IMR-90 (cell line): ENCODE measurements around the gene HIPK1. TPM values are rescaled to one million over a fixed set of nuclear protein-coding genes. Genes with fewer than 3 reads are reported as not detected.
A peak's percentile ranks its signal among the peaks of the same experiment; 100 is the strongest.

Experiments used
- ATAC-seq: fragments of 200-7000 bp; cut with Tn5 transposase; 2 replicates; pipeline ENCODE4 v1.9.1; 2020; ENCODE audit warnings: low read depth, mild to moderate bottlenecking, moderate library complexity
- BruUV-seq: library from RNA; stranded (reverse); fragments of 400-500 nt; replicated peaks from 2 replicates; lab custom pipeline; 2021; lab: Mats Ljungman, UMichigan
- CTCF ChIA-PET: fragments of 300-600 bp; formaldehyde crosslinking; extraction: SDS; loops from one replicate; lab custom pipeline; 2021; ENCODE audit warnings: antibody characterized with exemption; lab: Yijun Ruan, JAX
- POLR2A ChIA-PET: fragments of 300-600 bp; sonication (Branson Sonifier 250); formaldehyde crosslinking; loops from one replicate; lab custom pipeline; 2022; ENCODE audit warnings: antibody characterized with exemption; ENCODE audit not compliant: unreplicated experiment; lab: Charles Lee
- DNase-seq: peaks from one replicate; pipeline ENCODE4 v3.0.0; 2013
- H2AFZ ChIP-seq: replicated peaks from 2 replicates; pipeline ENCODE3; 2013; ENCODE audit warnings: low read length, mild to moderate bottlenecking; ENCODE audit not compliant: poor library complexity
- H2AK5ac ChIP-seq: 2 replicates; pipeline ENCODE4 v1.6.1; 2013; ENCODE audit warnings: low read depth, low read length, inconsistent platforms
- H2AK9ac ChIP-seq: replicated peaks from 2 replicates; pipeline ENCODE3; 2013; ENCODE audit warnings: mild to moderate bottlenecking, low read depth, low read length, moderate library complexity; ENCODE audit not compliant: poor library complexity
- H2BK120ac ChIP-seq: 2 replicates; pipeline ENCODE4 v1.6.1; 2013; ENCODE audit warnings: low read depth, low read length, inconsistent platforms
- H2BK15ac ChIP-seq: 3 replicates; pipeline ENCODE4 v1.6.1; 2013; ENCODE audit warnings: low read depth, low read length, inconsistent platforms
- H2BK20ac ChIP-seq: 2 replicates; pipeline ENCODE4 v1.6.1; 2013; ENCODE audit warnings: low read depth, mild to moderate bottlenecking, inconsistent platforms, low read length, moderate library complexity
- H2BK5ac ChIP-seq: 2 replicates; pipeline ENCODE4 v1.6.1; 2013; ENCODE audit warnings: mild to moderate bottlenecking, low read depth, low read length, inconsistent platforms; ENCODE audit not compliant: poor library complexity, severe bottlenecking
- H3K14ac ChIP-seq: replicated peaks from 2 replicates; pipeline ENCODE4 v1.6.1; 2013; ENCODE audit warnings: low read depth, low read length, inconsistent platforms
- H3K18ac ChIP-seq: 2 replicates; pipeline ENCODE4 v1.6.1; 2013; ENCODE audit warnings: low read depth, low read length, control low read depth
- H3K23ac ChIP-seq: 2 replicates; pipeline ENCODE4 v1.6.1; 2013; ENCODE audit warnings: low read depth, low read length, inconsistent platforms
- H3K27ac ChIP-seq: 2 replicates; pipeline ENCODE4 v1.5.1; 2013; ENCODE audit warnings: mild to moderate bottlenecking, control low read depth, low read length; ENCODE audit not compliant: insufficient read depth
- H3K27me3 ChIP-seq: 2 replicates; pipeline ENCODE4 v1.6.1; 2013; ENCODE audit warnings: low read length; ENCODE audit not compliant: control insufficient read depth, insufficient read depth
- H3K36me3 ChIP-seq: 2 replicates; pipeline ENCODE4 v1.6.1; 2013; ENCODE audit warnings: low read length, mixed read lengths; ENCODE audit not compliant: control insufficient read depth, insufficient read depth
- H3K4ac ChIP-seq: 2 replicates; pipeline ENCODE4 v1.6.1; 2013; ENCODE audit warnings: low read depth, low read length, inconsistent platforms
- H3K4me1 ChIP-seq: 2 replicates; pipeline ENCODE4 v1.6.1; 2013; ENCODE audit warnings: low read length, mixed read lengths; ENCODE audit not compliant: control insufficient read depth, insufficient read depth
- H3K4me2 ChIP-seq: 2 replicates; pipeline ENCODE4 v1.6.1; 2013; ENCODE audit warnings: low read depth, mild to moderate bottlenecking, control low read depth, low read length, moderate library complexity
- H3K4me3 ChIP-seq: 2 replicates; pipeline ENCODE4 v1.5.1; 2013; ENCODE audit warnings: low read depth, mild to moderate bottlenecking, control low read depth, low read length, moderate library complexity; ENCODE audit not compliant: insufficient read depth
- H3K56ac ChIP-seq: 2 replicates; pipeline ENCODE4 v1.6.1; 2013; ENCODE audit warnings: low read length, inconsistent platforms; ENCODE audit not compliant: insufficient read depth; ENCODE audit errors: extremely low read depth
- H3K79me1 ChIP-seq, 2 experiments: 2 replicates each; pipeline ENCODE4 v1.6.1; 2013; ENCODE audit warnings: low read length in 2 of 2, inconsistent platforms in 1 of 2, low read depth in 1 of 2
- H3K9ac ChIP-seq: 2 replicates; pipeline ENCODE4 v1.6.1; 2013; ENCODE audit warnings: low read depth, low read length, control low read depth
- H3K9me1 ChIP-seq: 2 replicates; pipeline ENCODE4 v1.6.1; 2013; ENCODE audit warnings: low read length, inconsistent platforms; ENCODE audit not compliant: insufficient read depth
- H3K9me3 ChIP-seq: 2 replicates; pipeline ENCODE4 v1.6.1; 2013; ENCODE audit warnings: low read length; ENCODE audit not compliant: control insufficient read depth, insufficient read depth
- H4K20me1 ChIP-seq: 2 replicates; pipeline ENCODE4 v1.6.1; 2013; ENCODE audit warnings: low read length, inconsistent platforms; ENCODE audit not compliant: insufficient read depth
- H4K5ac ChIP-seq: 2 replicates; pipeline ENCODE4 v1.6.1; 2013; ENCODE audit warnings: mild to moderate bottlenecking, low read depth, low read length, control low read depth
- H4K8ac ChIP-seq, 2 experiments: 2 replicates each; pipeline ENCODE4 v1.6.1; 2013; ENCODE audit warnings: low read depth in 2 of 2, low read length in 2 of 2, control low read depth in 1 of 2, inconsistent platforms in 1 of 2
- H4K91ac ChIP-seq: 2 replicates; pipeline ENCODE4 v1.6.1; 2013; ENCODE audit warnings: low read depth, low read length, inconsistent platforms; ENCODE audit not compliant: insufficient read depth
- CEBPB ChIP-seq: IDR thresholded peaks from 2 replicates; pipeline ENCODE4 v1.6.1; 2012; ENCODE audit warnings: low read depth, low read length, improper control_type of control experiment
- MAFK ChIP-seq: IDR thresholded peaks from 2 replicates; pipeline ENCODE4 v1.6.1; 2012; ENCODE audit warnings: low read depth, low read length, improper control_type of control experiment
- MAZ ChIP-seq: IDR thresholded peaks from 2 replicates; pipeline ENCODE4 v1.6.1; 2012; ENCODE audit warnings: low read depth, mild to moderate bottlenecking, low read length, improper control_type of control experiment, moderate library complexity, borderline replicate concordance
- MXI1 ChIP-seq: IDR thresholded peaks from 2 replicates; pipeline ENCODE4 v1.6.1; 2012; ENCODE audit warnings: low read depth, mild to moderate bottlenecking, low read length, moderate library complexity, borderline replicate concordance
- NFE2L2 ChIP-seq: fragments of 150-350 bp; IDR thresholded peaks from 2 replicates; pipeline ENCODE4 v1.6.1; 2016; ENCODE audit warnings: low read depth, mild to moderate bottlenecking, low read length
- RCOR1 ChIP-seq: IDR thresholded peaks from 2 replicates; pipeline ENCODE4 v1.6.1; 2012; ENCODE audit warnings: mild to moderate bottlenecking, low read length, improper control_type of control experiment; ENCODE audit not compliant: insufficient replicate concordance
- RFX5 ChIP-seq: IDR thresholded peaks from 2 replicates; pipeline ENCODE4 v1.8.0; 2012; ENCODE audit warnings: low read depth, mild to moderate bottlenecking, low read length, moderate library complexity
- WGBS, 2 experiments: methylation state at CpG; one replicate each; pipeline versions ENCODE4 v1.1.5 to v1.1.7; 2013; ENCODE audit warnings: missing lambda C conversion rate in 2 of 2; ENCODE audit not compliant: insufficient read length in 1 of 2; ENCODE audit errors: extremely low coverage in 2 of 2; 5-methylcytosine and 5-hydroxymethylcytosine counted together
- dilution Hi-C: fragments of 300-500 bp; cut with HindIII; formaldehyde crosslinking; loops from one replicate; pipeline ENCODE4 v1.14.3; 2018; ENCODE audit warnings: low sequenced_read_pairs; ENCODE audit not compliant: unreplicated experiment
- in situ Hi-C: fragments of 300-500 bp; cut with MboI; formaldehyde crosslinking; loops from 3 replicates; pipeline ENCODE4 v1.14.3; 2019; ENCODE audit warnings: low sequenced_read_pairs, inconsistent platforms, mixed read lengths
- intact Hi-C: fragments of 100-400 bp; cut with micrococcal nuclease; formaldehyde crosslinking; loops from 2 replicates; pipeline ENCODE4 v1.10.0; 2022
- polyA plus RNA-seq, 3 experiments: library from polyadenylated mRNA; depleted of rRNA; stranded (reverse); fragments of >200 nt; gene quantifications; 2 replicates each; pipeline ENCODE4 v1.2.3, GENCODE V29; 2012; ENCODE audit warnings: low replicate concordance in 1 of 3
- total RNA-seq: library from RNA; depleted of rRNA; stranded (reverse); fragments of >200 nt; gene quantifications from 2 replicates; pipeline ENCODE4 v1.2.3, GENCODE V29; 2012
- TF ChIP-seq, protein P1 (sequence below): fragments of 150-350 bp; IDR thresholded peaks from 2 replicates; pipeline ENCODE4 v1.6.1; 2016; ENCODE audit warnings: low read depth, mild to moderate bottlenecking, low read length, moderate library complexity, borderline replicate concordance

HIPK1 gene
- total and polyA plus RNA-seq, 2 of the 4 experiments (the other 2 are of a cell fraction): 15.3 to 33.9 TPM

DNA sequence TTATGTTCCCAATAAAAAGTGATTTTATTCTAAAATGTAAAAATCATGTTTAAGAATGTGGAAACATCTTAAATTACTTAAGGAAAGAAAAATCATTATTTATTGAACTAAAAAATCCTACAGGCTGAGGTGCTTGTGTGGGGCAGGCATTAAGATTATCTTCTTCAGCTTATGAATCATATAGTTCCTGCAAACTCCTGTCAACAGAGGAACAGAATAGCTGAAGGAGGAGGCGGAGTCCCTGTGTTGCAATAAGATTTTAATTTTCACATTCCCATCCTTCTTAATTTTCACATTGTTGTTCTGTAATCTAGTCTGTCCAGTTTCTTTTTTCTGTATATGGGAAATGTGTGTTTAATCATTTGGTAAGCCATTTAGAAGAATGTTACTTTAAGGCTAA, 29.6 kb downstream of the HIPK1 start:
- in situ Hi-C loops: loop anchor here (25.0 kb wide), 1 partner anchor 754 kb away; the partner anchor contains the start of gene NRAS
- Histone ChIP-seq H3K4me1 (no peaks in the 10 kb centered on the region), H3K4me3 (no peak overlapping the region), H4K20me1 (no peaks in the 10 kb centered on the region), H2BK5ac (no peak overlapping the region), H3K23ac (no peak overlapping the region), H2BK20ac (no peak overlapping the region), H3K27me3 (no peaks in the 10 kb centered on the region), H3K14ac (no peak overlapping the region), H3K79me1 (peaks cover 4 to 5% of the 10 kb centered on the region in 2 experiments; a peak in 2 of 4 replicates), H3K56ac (no peak overlapping the region), H2AK5ac (no peak overlapping the region), H3K9me1 (no peaks in the 10 kb centered on the region), H2BK120ac (no peak overlapping the region), H4K5ac (no peak overlapping the region), H2BK15ac (no peak overlapping the region), H3K4ac (no peak overlapping the region), H3K9ac (no peak overlapping the region), H3K36me3 (peaks cover 18% of the 10 kb centered on the region), H2AFZ (no peak overlapping the region), H4K91ac (no peak overlapping the region), H3K27ac (no peak overlapping the region), H3K18ac (no peak overlapping the region), H2AK9ac (no peak overlapping the region), H3K4me2 (no peak overlapping the region), H3K9me3 (no peaks in the 10 kb centered on the region), H4K8ac (no peak overlapping the region)
- CTCF ChIA-PET: interaction anchor here (1.4 kb wide), 1 partner anchor 10 kb away, joined by 5 read pairs; no protein-coding TSS in a partner anchor
- peak; percentile 20 for DNase-seq
- TF ChIP-seq MAZ (no peak), NFE2L2 (no peak), MAFK (no peak), MXI1 (no peak), RCOR1 (no peak), RFX5 (no peak), CEBPB (peak; percentile 47)
- TF ChIP-seq, protein P1, sequence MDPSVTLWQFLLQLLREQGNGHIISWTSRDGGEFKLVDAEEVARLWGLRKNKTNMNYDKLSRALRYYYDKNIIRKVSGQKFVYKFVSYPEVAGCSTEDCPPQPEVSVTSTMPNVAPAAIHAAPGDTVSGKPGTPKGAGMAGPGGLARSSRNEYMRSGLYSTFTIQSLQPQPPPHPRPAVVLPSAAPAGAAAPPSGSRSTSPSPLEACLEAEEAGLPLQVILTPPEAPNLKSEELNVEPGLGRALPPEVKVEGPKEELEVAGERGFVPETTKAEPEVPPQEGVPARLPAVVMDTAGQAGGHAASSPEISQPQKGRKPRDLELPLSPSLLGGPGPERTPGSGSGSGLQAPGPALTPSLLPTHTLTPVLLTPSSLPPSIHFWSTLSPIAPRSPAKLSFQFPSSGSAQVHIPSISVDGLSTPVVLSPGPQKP: no peak
- dilution Hi-C loops: no loop called here
- intact Hi-C loops: no loop called here
- no CpG with 5 or more reads among the region's 1 CpG for WGBS, 2 experiments
- BruUV-seq: no TSS peak
- ATAC-seq: peak; percentile 48; the same call in 1 of the 2 replicates
- POLR2A ChIA-PET: no interaction called here
